Smooth muscle cell (in vitro differentiated cells): ENCODE results near the gene IL1A. TPM values are rescaled to one million over a fixed set of nuclear protein-coding genes. Genes with fewer than 3 reads are reported as not detected.

Experiments
- DNase-seq: peaks from one replicate; lab custom pipeline; 2025; ENCODE audit not compliant: unreplicated experiment; lab: John Stamatoyannopoulos, UW
- H2AFZ ChIP-seq: fragments of 200-600 bp; sonication (generic); 2 replicates; pipeline ENCODE4 v1.6.0; 2016; ENCODE audit warnings: antibody characterized with exemption, low read depth, mild to moderate bottlenecking
- H3F3A ChIP-seq: fragments of 200-600 bp; sonication (generic); 2 replicates; pipeline ENCODE4 v1.6.0; 2017; ENCODE audit warnings: antibody characterized with exemption, low read depth
- H3K27ac ChIP-seq: fragments of 200-600 bp; sonication (generic); 2 replicates; pipeline ENCODE4 v1.5.1; 2016; ENCODE audit warnings: low read depth, mild to moderate bottlenecking
- H3K27me3 ChIP-seq: fragments of 200-600 bp; sonication (generic); 2 replicates; pipeline ENCODE4 v1.6.1; 2016; ENCODE audit warnings: low read depth, mild to moderate bottlenecking
- H3K36me3 ChIP-seq: fragments of 200-600 bp; sonication (generic); 2 replicates; pipeline ENCODE4 v1.5.1; 2016; ENCODE audit warnings: low read depth
- H3K4me1 ChIP-seq: fragments of 200-600 bp; sonication (generic); 2 replicates; pipeline ENCODE4 v1.5.1; 2016; ENCODE audit warnings: low read depth
- H3K4me2 ChIP-seq: fragments of 200-600 bp; sonication (generic); 2 replicates; pipeline ENCODE4 v1.6.0; 2016; ENCODE audit warnings: mild to moderate bottlenecking
- H3K4me3 ChIP-seq: fragments of 200-600 bp; sonication (generic); 2 replicates; pipeline ENCODE4 v1.5.1; 2016; ENCODE audit warnings: mild to moderate bottlenecking
- H3K79me2 ChIP-seq: fragments of 200-600 bp; sonication (generic); 2 replicates; pipeline ENCODE4 v1.6.0; 2016; ENCODE audit warnings: low read depth, mild to moderate bottlenecking
- H3K9ac ChIP-seq: fragments of 200-600 bp; sonication (generic); 2 replicates; pipeline ENCODE4 v1.6.0; 2016; ENCODE audit warnings: low read depth
- H3K9me3 ChIP-seq: fragments of 200-600 bp; sonication (generic); replicated peaks from 2 replicates; pipeline ENCODE4 v1.5.1; 2016; ENCODE audit warnings: low read depth
- H4K20me1 ChIP-seq: fragments of 200-600 bp; sonication (generic); 2 replicates; pipeline ENCODE4 v1.6.0; 2016; ENCODE audit warnings: low read depth
- WGBS: methylation state at CpG from one replicate; pipeline ENCODE4 v1.1.7; 2016; ENCODE audit warnings: low lambda C conversion rate; 5-methylcytosine and 5-hydroxymethylcytosine counted together
- polyA plus RNA-seq: library from polyadenylated mRNA; unstranded; fragments of >200 nt; fragmentation: Nextera tagmentation; extraction: Ambion mirVana; gene quantifications from 2 replicates; pipeline ENCODE4 v1.2.1, GENCODE V29; 2016
- total RNA-seq: library from RNA; depleted of rRNA; stranded (reverse); fragments of >200 nt; gene quantifications from 2 replicates; pipeline ENCODE4 v1.2.3, GENCODE V29; 2014
- TF ChIP-seq, protein P1 (sequence below): fragments of 200-600 bp; sonication (generic); IDR thresholded peaks from 2 replicates; pipeline ENCODE4 v1.5.1; 2017; ENCODE audit warnings: borderline replicate concordance, mild to moderate bottlenecking, antibody characterized with exemption; ENCODE audit not compliant: insufficient read depth, poor library complexity, severe bottlenecking

IL1A gene
- total and polyA plus RNA-seq, 2 experiments from 2014 or later, result 1.4 to 6.4 TPM

DNA sequence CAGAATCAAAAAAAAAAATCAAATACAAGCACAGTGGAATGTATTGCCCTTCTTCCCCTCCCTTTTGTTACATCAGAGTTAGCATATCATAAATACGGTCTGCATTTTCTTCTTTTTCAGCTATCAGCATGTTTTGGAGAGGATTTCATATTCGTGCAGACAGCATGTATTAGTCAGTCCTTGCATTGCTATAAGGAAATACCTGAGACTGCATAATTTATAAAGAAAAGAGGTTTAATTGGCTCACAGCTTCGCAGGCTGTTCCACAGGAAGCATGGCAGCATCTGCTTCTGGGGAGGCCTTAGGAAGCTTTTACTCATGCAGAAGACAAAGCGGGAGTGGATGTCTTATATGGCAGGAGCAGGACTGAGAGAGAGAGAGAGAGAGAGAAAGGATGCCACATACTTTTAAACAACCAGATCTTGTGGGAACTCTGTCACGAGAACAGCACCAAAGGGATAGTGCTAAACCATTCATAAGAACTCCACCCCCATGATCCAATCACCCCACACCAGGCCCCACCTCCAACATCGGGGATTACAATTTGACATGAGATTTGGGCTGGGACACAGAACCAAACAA is 43.4 kb upstream of the IL1A start:
- no peaks in the 10 kb centered on the region for H3K9me3 ChIP-seq
- no peaks in the 10 kb centered on the region for H3F3A ChIP-seq
- no peaks in the 10 kb centered on the region for H3K79me2 ChIP-seq
- H3K36me3 ChIP-seq, result no peaks in the 10 kb centered on the region
- H3K4me3 ChIP-seq, result no peak overlapping the region
- H3K27me3 ChIP-seq, result no peaks in the 10 kb centered on the region
- no peak overlapping the region for H3K4me2 ChIP-seq
- H3K4me1 ChIP-seq, result no peaks in the 10 kb centered on the region
- no peak overlapping the region for H3K27ac ChIP-seq
- DNase-seq, result no peak
- TF ChIP-seq, protein P1, sequence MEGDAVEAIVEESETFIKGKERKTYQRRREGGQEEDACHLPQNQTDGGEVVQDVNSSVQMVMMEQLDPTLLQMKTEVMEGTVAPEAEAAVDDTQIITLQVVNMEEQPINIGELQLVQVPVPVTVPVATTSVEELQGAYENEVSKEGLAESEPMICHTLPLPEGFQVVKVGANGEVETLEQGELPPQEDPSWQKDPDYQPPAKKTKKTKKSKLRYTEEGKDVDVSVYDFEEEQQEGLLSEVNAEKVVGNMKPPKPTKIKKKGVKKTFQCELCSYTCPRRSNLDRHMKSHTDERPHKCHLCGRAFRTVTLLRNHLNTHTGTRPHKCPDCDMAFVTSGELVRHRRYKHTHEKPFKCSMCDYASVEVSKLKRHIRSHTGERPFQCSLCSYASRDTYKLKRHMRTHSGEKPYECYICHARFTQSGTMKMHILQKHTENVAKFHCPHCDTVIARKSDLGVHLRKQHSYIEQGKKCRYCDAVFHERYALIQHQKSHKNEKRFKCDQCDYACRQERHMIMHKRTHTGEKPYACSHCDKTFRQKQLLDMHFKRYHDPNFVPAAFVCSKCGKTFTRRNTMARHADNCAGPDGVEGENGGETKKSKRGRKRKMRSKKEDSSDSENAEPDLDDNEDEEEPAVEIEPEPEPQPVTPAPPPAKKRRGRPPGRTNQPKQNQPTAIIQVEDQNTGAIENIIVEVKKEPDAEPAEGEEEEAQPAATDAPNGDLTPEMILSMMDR, result no peak
- 91% methylated on average over 6 of the region's 6 CpGs for WGBS
- H3K9ac ChIP-seq, result no peak overlapping the region
- H4K20me1 ChIP-seq, result no peaks in the 10 kb centered on the region
- H2AFZ ChIP-seq, result no peak overlapping the region

DNA sequence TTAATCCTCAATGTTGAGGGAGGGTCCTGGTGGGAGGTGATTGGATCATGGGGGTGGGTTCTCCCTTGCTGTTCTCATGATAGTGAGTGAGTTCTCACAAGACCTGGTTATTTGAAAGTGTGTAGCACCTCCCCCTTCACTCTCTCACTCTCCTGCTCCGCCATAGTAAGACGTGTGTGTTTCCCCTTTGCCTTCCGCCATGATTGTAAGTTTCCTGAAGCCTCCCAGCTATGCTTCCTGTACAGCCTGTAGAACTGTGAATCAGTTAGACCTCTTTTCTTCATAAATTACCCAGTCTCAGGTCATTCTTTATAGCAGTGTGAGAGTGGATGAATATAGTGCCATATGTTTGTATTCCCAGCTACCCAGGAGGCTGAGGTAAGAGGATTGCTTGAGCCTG is 42.7 kb upstream of the IL1A start:
- Histone ChIP-seq H2AFZ (no peak overlapping the region), H4K20me1 (no peaks in the 10 kb centered on the region), H3K4me2 (no peak overlapping the region), H3K9ac (no peak overlapping the region), H3K27ac (no peak overlapping the region), H3K36me3 (no peaks in the 10 kb centered on the region), H3K4me3 (no peak overlapping the region), H3F3A (no peaks in the 10 kb centered on the region), H3K9me3 (no peaks in the 10 kb centered on the region), H3K27me3 (no peaks in the 10 kb centered on the region), H3K4me1 (no peaks in the 10 kb centered on the region), H3K79me2 (no peaks in the 10 kb centered on the region)
- 92% methylated on average over 3 of the region's 3 CpGs for WGBS
- TF ChIP-seq, protein P1, result no peak
- no peak for DNase-seq

DNA sequence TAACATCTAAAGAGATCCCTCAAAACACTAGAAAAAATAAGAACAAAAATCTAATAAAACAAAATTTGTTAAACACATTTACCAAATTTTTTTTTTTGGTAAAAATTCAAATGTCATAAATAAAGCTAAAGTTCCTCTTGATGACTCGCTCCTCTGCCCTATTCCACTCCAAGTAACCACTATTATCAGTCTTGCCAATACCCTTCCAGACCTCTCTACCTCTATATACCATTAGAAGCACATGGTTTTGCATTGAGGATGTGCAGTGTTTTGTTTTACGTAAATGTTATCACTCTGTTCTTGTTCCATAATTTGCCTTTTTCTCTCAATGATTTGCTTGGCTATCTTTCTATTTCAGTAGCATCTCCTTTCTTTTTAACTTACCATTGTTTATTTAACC is 41.4 kb upstream of the IL1A start:
- Histone ChIP-seq H3K4me2 (no peak overlapping the region), H3K27me3 (no peaks in the 10 kb centered on the region), H2AFZ (no peak overlapping the region), H3K4me3 (no peak overlapping the region), H3K27ac (no peak overlapping the region), H4K20me1 (no peaks in the 10 kb centered on the region), H3F3A (no peaks in the 10 kb centered on the region), H3K9ac (no peak overlapping the region), H3K4me1 (no peaks in the 10 kb centered on the region), H3K79me2 (no peaks in the 10 kb centered on the region), H3K9me3 (no peaks in the 10 kb centered on the region), H3K36me3 (no peaks in the 10 kb centered on the region)
- 93% methylated on average over 2 of the region's 2 CpGs for WGBS
- TF ChIP-seq, protein P1, result no peak
- DNase-seq, result no peak

DNA sequence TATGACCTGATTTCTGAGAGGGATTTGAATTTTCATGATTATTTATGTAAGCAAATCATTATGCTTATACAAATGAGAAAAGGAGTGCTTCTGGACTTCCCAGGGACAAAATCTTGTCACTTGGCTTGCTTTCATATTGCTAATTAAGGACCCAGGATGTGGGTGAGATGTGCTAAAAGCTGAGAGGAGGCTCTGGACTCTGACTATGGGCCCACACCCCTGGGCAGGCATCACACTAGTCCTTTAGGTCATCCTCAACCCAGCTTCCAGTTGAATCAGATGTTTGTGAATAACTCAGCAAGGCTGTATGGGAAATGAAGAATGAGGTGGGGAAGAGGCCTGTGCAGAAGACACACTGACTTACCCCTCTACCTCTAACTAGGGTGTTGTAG is 40.4 kb upstream of the IL1A start:
- no peak overlapping the region for H3K4me2 ChIP-seq

More for the DNA sequence above, 40.4 kb upstream of the IL1A start:
- H2AFZ ChIP-seq, result no peak overlapping the region
- no peaks in the 10 kb centered on the region for H3F3A ChIP-seq
- no peaks in the 10 kb centered on the region for H3K4me1 ChIP-seq
- no peaks in the 10 kb centered on the region for H3K27me3 ChIP-seq
- no peaks in the 10 kb centered on the region for H3K79me2 ChIP-seq
- TF ChIP-seq, protein P1, result no peak
- H3K9ac ChIP-seq, result no peak overlapping the region
- H4K20me1 ChIP-seq, result no peaks in the 10 kb centered on the region
- no peaks in the 10 kb centered on the region for H3K36me3 ChIP-seq
- H3K9me3 ChIP-seq, result no peaks in the 10 kb centered on the region
- no peak overlapping the region for H3K4me3 ChIP-seq
- no peak for DNase-seq
- H3K27ac ChIP-seq, result no peak overlapping the region
